Stimulated activated CD8-positive, alpha-beta memory T cell treated with anti-CD3 and anti-CD28 coated beads, Interleukin-4, amount 100 ng/mL, for 4 hours (primary cell): ENCODE data around the gene GJA1.
"Not testable (repeated sequence)": the region's sequence is repeated elsewhere in the genome, so short reads cannot be mapped to it uniquely, and the experiment has no call there.

ENCODE experiments used
- DNase-seq, 2 donors: peaks; one replicate each; pipeline ENCODE4 v3.0.0-alpha.2; 2020; ENCODE audit warnings: low read depth in 2 of 2, low spot score in 1 of 2

The GJA1 gene

DNA sequence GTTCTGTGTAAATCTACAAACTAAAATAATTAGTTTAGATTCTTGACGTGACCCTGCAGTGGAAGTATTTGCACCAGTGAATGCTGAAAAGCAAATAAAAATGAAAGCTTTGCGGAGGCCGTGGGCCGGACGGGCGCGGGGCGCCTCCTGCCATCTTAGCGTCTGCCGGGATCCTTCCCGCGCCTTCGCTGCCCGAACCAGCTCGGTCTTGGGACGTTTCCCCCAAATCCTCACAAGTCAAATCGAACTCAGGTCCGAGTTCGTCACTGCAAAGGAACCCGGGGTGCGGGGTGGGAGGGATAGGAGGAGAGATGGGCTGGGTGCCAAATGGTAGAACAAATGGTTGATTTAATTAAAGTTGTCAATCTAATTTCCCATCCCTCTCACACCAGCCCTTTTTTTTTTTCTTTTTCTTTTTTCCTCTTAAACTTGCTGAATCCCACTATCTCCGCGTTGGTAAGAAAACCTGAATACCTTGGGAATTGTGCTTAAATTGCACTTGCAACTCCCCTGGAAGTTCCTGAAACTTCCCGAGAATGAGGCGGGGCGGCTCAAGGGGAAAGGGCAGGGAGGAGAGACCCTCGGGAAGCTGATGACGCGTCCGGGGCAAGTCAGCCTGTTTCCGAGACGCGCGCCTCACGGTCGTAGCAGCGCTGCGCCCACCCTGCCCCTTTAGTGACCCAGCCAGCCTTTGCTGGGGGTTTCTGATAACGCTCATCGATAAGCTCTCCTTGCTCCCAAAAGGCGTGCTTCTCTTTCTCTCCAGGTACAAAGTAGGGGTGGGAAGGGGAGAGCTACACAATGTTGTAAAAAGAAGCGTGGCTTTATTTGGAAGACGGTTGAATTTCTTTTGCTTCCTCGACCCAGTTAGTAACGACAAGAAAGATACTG lies 1.8 kb downstream of the GJA1 start:
- DNase-seq, result no peak

GRCh38 chr6:121437851-121438651 lies 2.6 kb downstream of the GJA1 start:
- no peak for DNase-seq

DNA sequence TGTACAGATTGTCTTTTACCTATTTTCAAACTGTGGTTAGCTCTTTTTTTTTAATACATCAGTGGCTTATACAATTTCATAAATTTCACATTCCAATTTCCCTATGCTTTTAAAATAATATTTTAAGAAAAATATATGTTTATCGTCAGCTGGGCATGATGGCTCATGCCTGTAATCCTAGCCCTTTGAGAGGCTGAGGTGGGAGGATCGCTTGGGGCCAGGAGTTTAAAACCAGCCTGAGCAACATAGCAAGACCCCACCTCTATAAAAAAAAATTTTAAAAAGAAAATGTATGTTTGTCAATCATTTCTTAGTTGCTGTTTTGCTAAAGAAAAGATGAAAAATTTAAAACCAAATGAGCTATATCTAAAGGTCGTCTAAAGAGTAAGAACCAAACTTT lies 3.4 kb downstream of the GJA1 start:
- DNase-seq, result no peak

GRCh38 chr6:121439475-121439874 lies 4.0 kb downstream of the GJA1 start:
- no peak for DNase-seq

DNA sequence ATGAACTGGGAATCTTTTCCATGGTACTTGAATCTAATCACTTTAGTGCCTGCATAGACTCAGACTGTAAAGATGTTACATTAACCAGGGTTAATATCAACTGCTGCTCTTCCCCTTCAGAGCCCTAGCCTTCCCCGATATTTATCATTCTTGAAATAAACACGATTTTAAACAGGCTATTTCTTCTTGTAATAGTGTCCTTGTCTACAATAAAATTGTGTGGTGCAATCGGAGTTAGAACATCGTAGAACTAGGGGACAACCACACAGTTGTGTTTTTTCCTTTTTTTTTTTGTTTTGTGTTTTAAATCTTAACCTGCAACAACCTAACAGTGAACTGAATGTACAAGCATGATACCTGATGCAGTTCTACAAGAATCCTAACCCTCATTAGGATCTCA lies 4.5 kb downstream of the GJA1 start:
- DNase-seq, result no peak

DNA sequence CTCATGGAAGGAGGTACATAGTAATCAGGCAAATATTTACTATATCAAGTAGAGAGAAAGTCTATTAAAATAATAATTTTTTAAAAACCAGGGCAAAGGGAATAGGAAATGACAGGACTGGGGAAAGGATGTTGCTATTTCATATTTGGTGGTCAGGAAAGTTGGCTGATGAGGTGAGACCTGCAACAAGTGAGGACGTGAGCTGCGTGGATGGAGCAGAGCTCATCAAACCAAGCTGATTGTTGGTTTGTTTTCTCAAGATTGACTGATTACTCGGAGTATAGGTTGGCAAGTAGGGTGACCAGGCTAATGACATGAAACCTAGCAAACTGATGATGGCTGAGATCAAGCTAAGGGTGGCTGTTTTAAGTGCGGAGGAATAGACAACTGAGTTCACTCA lies 6.0 kb downstream of the GJA1 start:
- no peak for DNase-seq

DNA sequence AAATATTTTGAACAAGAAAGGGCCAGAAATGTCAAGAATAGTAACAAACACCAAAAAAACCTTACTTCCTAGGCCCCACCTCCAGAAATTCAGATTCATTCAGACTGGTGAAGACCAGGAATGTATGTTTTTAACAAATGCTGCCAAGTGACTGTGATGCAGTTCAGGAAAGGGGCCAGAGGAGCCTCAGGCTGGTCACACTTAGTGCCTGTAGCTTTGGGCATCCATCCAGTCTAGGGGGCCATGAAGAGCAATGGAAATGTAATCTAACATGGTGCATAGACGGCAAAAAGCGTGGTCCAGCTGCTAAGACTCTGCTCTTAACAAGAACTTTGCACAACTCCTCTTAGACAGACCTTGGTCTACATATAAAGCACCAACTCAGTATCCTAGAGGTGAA lies 7.1 kb downstream of the GJA1 start:
- DNase-seq, result no peak

DNA sequence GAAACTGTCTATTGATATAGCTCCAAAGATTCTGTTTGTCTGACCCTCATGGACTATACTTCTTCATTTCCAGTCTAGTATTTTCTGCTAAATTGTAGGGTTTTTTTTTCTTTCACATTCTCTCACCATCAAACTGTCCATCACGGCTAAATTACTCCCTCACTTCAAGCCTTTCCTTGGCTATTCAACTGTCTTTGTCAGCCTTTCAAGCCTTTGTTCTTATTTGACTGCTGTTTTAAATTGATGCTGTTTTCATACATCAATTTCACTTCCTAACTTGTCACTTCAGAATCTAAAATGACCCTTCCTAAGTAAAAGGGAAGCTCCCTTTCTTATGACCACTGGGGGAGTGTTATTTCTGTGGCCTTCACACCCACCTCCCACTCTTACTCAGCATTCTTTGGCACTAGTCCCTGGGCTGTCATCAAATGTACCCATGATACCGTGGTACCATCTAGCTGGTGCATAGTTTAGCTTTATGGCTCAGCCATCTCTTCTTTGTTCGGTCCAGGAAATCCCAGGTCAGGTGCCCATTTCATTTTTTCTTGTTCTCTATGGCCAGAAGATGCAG lies 8.6 kb downstream of the GJA1 start:
- no peak for DNase-seq

- not testable (repeated sequence) for DNase-seq
These were observed 11.3 kb downstream of the GJA1 start for GRCh38 chr6:121446705-121447104.

- DNase-seq, result not testable (repeated sequence)
These were observed 12.3 kb downstream of the GJA1 start for GRCh38 chr6:121447746-121448145.

DNA sequence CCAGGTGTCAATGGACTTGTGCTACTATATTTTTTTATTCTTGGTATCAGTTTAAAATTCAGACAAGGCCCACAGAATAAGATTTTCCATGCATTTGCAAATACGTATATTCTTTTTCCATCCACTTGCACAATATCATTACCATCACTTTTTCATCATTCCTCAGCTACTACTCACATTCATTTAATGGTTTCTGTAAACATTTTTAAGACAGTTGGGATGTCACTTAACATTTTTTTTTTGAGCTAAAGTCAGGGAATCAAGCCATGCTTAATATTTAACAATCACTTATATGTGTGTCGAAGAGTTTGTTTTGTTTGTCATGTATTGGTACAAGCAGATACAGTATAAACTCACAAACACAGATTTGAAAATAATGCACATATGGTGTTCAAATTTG lies 13.1 kb downstream of the GJA1 start:
- DNase-seq, result not testable (repeated sequence)

- DNase-seq, result no peak
These were observed 13.9 kb downstream of the GJA1 start for GRCh38 chr6:121449331-121449730.

GRCh38 chr6:121450242-121450641 lies 14.8 kb downstream of the GJA1 start:
- no peak for DNase-seq

- no peak for DNase-seq
These were observed 15.8 kb downstream of the GJA1 start for GRCh38 chr6:121451250-121451649.

- DNase-seq, result no peak
These were observed 17.7 kb downstream of the GJA1 start for GRCh38 chr6:121453191-121453590.

DNA sequence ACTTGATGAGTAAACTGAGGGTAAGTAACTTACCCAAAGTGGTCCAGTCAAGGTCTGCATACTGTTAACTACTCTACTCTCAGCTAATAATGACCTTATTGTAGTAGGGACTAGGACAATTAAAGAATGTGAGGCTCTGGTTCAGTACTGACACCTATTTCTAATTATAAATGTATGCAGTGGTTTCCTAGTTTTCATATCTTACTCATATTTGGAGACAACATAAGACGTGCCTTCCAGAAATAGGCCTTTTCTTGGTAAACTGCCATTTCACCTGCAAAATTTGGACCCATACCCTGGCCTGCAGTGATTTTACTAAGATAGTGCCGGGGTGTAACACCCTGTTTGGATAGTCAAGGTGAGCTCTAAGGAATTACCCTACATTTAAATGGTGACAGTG lies 24.7 kb downstream of the GJA1 start:
- no peak for DNase-seq

DNA sequence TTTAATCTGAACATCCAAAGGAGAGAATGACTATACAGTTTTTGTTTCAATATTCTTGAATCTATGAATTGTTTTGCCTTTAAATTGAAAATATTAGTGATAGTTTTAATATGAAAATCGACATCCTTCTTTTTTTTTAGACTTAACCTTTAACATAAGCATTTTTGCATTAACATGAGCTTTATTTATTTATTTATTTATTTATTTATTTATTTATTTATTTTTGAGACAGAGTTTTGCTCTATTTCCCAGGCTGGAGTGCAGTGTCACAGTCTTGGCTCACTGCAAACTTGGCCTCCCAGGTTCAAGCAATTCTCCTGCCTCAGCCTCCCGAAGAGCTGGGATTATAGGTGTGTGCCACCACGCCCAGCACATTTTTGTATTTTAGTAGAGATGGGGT lies 27.6 kb downstream of the GJA1 start:
- no peak for DNase-seq

- no peak for DNase-seq
These were observed 29.7 kb downstream of the GJA1 start for GRCh38 chr6:121465101-121465500.

DNA sequence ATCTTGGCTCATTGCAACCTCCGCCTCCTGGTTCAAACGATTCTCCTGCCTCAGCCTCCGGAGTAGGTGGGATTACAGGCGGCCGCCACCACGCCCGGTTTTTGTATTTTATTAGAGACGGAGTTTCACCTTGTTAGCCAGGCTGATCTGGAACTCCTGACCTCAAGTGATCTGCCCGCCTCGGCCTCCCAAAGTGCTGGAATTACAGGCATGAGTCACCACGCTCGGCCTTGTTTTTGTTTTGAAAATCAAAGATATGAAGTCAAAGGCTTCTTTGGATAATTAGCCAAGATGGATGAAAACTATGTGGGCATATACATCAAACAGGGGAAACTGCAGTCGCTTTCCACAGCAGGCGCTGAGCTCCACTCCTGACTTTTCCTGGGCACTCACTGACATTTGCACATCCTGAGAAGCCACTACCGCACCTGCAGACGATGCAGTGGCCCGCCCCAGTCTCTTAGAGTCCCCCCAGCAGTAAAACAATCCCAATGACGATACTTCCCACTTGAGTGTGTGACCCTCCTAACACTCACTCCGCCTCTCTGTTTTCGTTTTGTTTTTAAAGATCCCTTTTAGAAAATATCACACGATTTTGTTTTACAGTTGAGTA lies 44.1 kb downstream of the GJA1 start:
- DNase-seq, result no peak

GRCh38 chr6:121480099-121480713 lies 44.8 kb downstream of the GJA1 start:
- no peak for DNase-seq
